Measurements from ENCODE around the gene MSI2.

The MSI2 gene

GRCh38 chr17:57541049-57541448 lies 284.7 kb downstream of the MSI2 start:
- no peak for DNase-seq (ENCODE audit: low spot score)

- no peak for DNase-seq (ENCODE audit: low spot score)
These were observed 285.4 kb downstream of the MSI2 start for GRCh38 chr17:57541472-57542394.

GRCh38 chr17:57542510-57542909 lies 286.2 kb downstream of the MSI2 start:
- no peak for DNase-seq (ENCODE audit: low spot score)

GRCh38 chr17:57543230-57543629 lies 286.9 kb downstream of the MSI2 start:
- no peak for DNase-seq (ENCODE audit: low spot score)

- no peak for DNase-seq (ENCODE audit: low spot score)
These were observed 288.1 kb downstream of the MSI2 start for GRCh38 chr17:57544401-57544800.

GRCh38 chr17:57544834-57545463 lies 288.6 kb downstream of the MSI2 start:
- no peak for DNase-seq (ENCODE audit: low spot score)

GRCh38 chr17:57545731-57546342 lies 289.5 kb downstream of the MSI2 start:
- DNase-seq (ENCODE audit: low spot score), result no peak

- no peak for DNase-seq (ENCODE audit: low spot score)
These were observed 292.4 kb downstream of the MSI2 start for GRCh38 chr17:57548421-57549410.

GRCh38 chr17:57549468-57549867 lies 293.1 kb downstream of the MSI2 start:
- no peak for DNase-seq (ENCODE audit: low spot score)

GRCh38 chr17:57550016-57550415 lies 293.7 kb downstream of the MSI2 start:
- DNase-seq (ENCODE audit: low spot score), result no peak

GRCh38 chr17:57550668-57551315 lies 294.5 kb downstream of the MSI2 start:
- no peak for DNase-seq (ENCODE audit: low spot score)

GRCh38 chr17:57551321-57552079 lies 295.2 kb downstream of the MSI2 start:
- DNase-seq (ENCODE audit: low spot score), result no peak

GRCh38 chr17:57552114-57552624 lies 295.8 kb downstream of the MSI2 start:
- DNase-seq (ENCODE audit: low spot score), result no peak

GRCh38 chr17:57553526-57553925 lies 297.2 kb downstream of the MSI2 start:
- DNase-seq (ENCODE audit: low spot score), result no peak

GRCh38 chr17:57553991-57554825 lies 297.9 kb downstream of the MSI2 start:
- DNase-seq (ENCODE audit: low spot score), result no peak

GRCh38 chr17:57554826-57555635 lies 298.7 kb downstream of the MSI2 start:
- no peak for DNase-seq (ENCODE audit: low spot score)

GRCh38 chr17:57555636-57556175 lies 299.4 kb downstream of the MSI2 start:
- DNase-seq (ENCODE audit: low spot score), result no peak

- no peak for DNase-seq (ENCODE audit: low spot score)
These were observed 300.0 kb downstream of the MSI2 start for GRCh38 chr17:57556320-57556719.

Data from COLO829 (cell line).